KMS-11 (cell line): ENCODE measurements around the gene THSD7A.

Experiments used
- H2AFZ ChIP-seq: fragments of 200-600 bp; sonication (generic); 2 replicates; pipeline ENCODE4 v1.6.1; 2016; ENCODE audit warnings: antibody characterized with exemption, mixed run types, low read depth
- H3K27ac ChIP-seq: fragments of 200-600 bp; sonication (generic); 2 replicates; pipeline ENCODE4 v1.6.1; 2016; ENCODE audit warnings: mild to moderate bottlenecking, mixed run types
- H3K27me3 ChIP-seq: fragments of 200-600 bp; sonication (generic); 2 replicates; pipeline ENCODE4 v1.6.1; 2017; ENCODE audit warnings: mild to moderate bottlenecking, low read depth, mixed run types, moderate library complexity; ENCODE audit not compliant: insufficient read depth
- H3K36me3 ChIP-seq: fragments of 200-600 bp; sonication (generic); 2 replicates; pipeline ENCODE4 v1.6.1; 2017; ENCODE audit warnings: mild to moderate bottlenecking, mixed run types; ENCODE audit not compliant: insufficient read depth
- H3K4me1 ChIP-seq: fragments of 200-600 bp; sonication (generic); 2 replicates; pipeline ENCODE4 v1.6.1; 2016; ENCODE audit warnings: mild to moderate bottlenecking, low read depth, mixed run types; ENCODE audit not compliant: poor library complexity, severe bottlenecking
- H3K4me2 ChIP-seq: fragments of 200-600 bp; sonication (generic); 2 replicates; pipeline ENCODE4 v1.7.0; 2016; ENCODE audit warnings: mild to moderate bottlenecking, mixed run types
- H3K4me3 ChIP-seq: fragments of 200-600 bp; sonication (generic); IDR thresholded peaks from 2 replicates; pipeline ENCODE4 v1.6.1; 2017; ENCODE audit warnings: low read depth, low read length, mixed read lengths; ENCODE audit not compliant: insufficient read depth
- H3K79me2 ChIP-seq: fragments of 200-600 bp; sonication (generic); 2 replicates; pipeline ENCODE4 v1.6.1; 2016; ENCODE audit warnings: low read depth, mixed run types; ENCODE audit not compliant: insufficient read depth
- H3K9ac ChIP-seq: fragments of 200-600 bp; sonication (generic); 2 replicates; pipeline ENCODE4 v1.6.1; 2016; ENCODE audit warnings: mild to moderate bottlenecking, mixed run types
- H4K20me1 ChIP-seq: fragments of 200-600 bp; sonication (generic); 2 replicates; pipeline ENCODE4 v1.6.1; 2016; ENCODE audit warnings: mild to moderate bottlenecking, mixed run types; ENCODE audit not compliant: insufficient read depth
- TF ChIP-seq, protein P1 (sequence below): fragments of 200-600 bp; sonication (generic); conservative IDR thresholded peaks from 2 replicates; pipeline ENCODE4 v1.6.1; 2017; ENCODE audit warnings: low read depth, mild to moderate bottlenecking, antibody characterized with exemption, low read length, moderate library complexity, mixed read lengths

THSD7A gene

GRCh38 chr7:11605749-11606148 lies 226.2 kb downstream of the THSD7A start:
- no peak overlapping the region for H3K4me2 ChIP-seq
- TF ChIP-seq, protein P1, sequence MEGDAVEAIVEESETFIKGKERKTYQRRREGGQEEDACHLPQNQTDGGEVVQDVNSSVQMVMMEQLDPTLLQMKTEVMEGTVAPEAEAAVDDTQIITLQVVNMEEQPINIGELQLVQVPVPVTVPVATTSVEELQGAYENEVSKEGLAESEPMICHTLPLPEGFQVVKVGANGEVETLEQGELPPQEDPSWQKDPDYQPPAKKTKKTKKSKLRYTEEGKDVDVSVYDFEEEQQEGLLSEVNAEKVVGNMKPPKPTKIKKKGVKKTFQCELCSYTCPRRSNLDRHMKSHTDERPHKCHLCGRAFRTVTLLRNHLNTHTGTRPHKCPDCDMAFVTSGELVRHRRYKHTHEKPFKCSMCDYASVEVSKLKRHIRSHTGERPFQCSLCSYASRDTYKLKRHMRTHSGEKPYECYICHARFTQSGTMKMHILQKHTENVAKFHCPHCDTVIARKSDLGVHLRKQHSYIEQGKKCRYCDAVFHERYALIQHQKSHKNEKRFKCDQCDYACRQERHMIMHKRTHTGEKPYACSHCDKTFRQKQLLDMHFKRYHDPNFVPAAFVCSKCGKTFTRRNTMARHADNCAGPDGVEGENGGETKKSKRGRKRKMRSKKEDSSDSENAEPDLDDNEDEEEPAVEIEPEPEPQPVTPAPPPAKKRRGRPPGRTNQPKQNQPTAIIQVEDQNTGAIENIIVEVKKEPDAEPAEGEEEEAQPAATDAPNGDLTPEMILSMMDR, result no peak

GRCh38 chr7:11604505-11604904 lies 227.5 kb downstream of the THSD7A start:
- H3K4me3 ChIP-seq, result no peak overlapping the region

More at GRCh38 chr7:11605749-11606148, 226.2 kb downstream of the THSD7A start:
- no peaks in the 10 kb centered on the region for H3K79me2 ChIP-seq
- H2AFZ ChIP-seq, result no peak overlapping the region
- H4K20me1 ChIP-seq, result no peaks in the 10 kb centered on the region
- H3K4me1 ChIP-seq, result no peaks in the 10 kb centered on the region
- no peak overlapping the region for H3K27ac ChIP-seq
- H3K4me3 ChIP-seq, result no peak overlapping the region
- no peak overlapping the region for H3K9ac ChIP-seq
- H3K27me3 ChIP-seq, result no peaks in the 10 kb centered on the region
- H3K36me3 ChIP-seq, result no peaks in the 10 kb centered on the region

DNA sequence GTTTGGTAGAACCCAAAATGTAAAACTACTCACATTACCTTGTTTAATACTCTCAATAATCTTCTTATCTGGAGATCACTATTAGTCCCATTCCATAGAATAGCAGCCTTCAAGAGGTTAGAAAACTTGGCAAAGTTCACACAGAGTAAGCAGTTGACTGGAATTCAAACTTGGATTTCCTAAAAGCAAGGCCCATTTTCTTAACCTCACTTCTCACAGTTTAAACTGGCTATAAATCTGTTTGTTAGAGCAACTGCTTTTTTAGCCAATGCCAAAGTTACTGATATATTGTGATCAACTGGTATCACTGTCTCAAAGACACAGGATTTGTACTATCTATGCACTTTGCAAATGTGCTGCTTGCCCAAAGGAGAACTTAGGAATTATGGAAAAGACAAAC lies 230.2 kb downstream of the THSD7A start:
- Histone ChIP-seq H3K9ac (no peak overlapping the region), H3K27ac (no peak overlapping the region), H3K36me3 (no peaks in the 10 kb centered on the region), H3K27me3 (no peaks in the 10 kb centered on the region), H3K79me2 (no peaks in the 10 kb centered on the region), H3K4me1 (no peaks in the 10 kb centered on the region), H3K4me2 (no peak overlapping the region), H2AFZ (no peak overlapping the region), H3K4me3 (no peak overlapping the region), H4K20me1 (no peaks in the 10 kb centered on the region)
- TF ChIP-seq, protein P1, result no peak

More at GRCh38 chr7:11604505-11604904, 227.5 kb downstream of the THSD7A start:
- Histone ChIP-seq H3K27me3 (no peaks in the 10 kb centered on the region), H3K36me3 (no peaks in the 10 kb centered on the region), H3K27ac (no peak overlapping the region), H3K9ac (no peak overlapping the region), H2AFZ (no peak overlapping the region), H3K4me1 (no peaks in the 10 kb centered on the region), H4K20me1 (no peaks in the 10 kb centered on the region), H3K79me2 (no peaks in the 10 kb centered on the region), H3K4me2 (no peak overlapping the region)
- TF ChIP-seq, protein P1, result no peak

- Histone ChIP-seq H3K27me3 (no peaks in the 10 kb centered on the region), H3K27ac (no peak overlapping the region), H3K9ac (no peak overlapping the region), H2AFZ (no peak overlapping the region), H3K4me1 (no peaks in the 10 kb centered on the region), H4K20me1 (no peaks in the 10 kb centered on the region), H3K4me2 (no peak overlapping the region), H3K79me2 (no peaks in the 10 kb centered on the region), H3K36me3 (no peaks in the 10 kb centered on the region), H3K4me3 (no peak overlapping the region)
- TF ChIP-seq, protein P1, result no peak
These were observed 238.7 kb downstream of the THSD7A start for GRCh38 chr7:11593322-11593721.
